Astrocyte (in vitro differentiated cells and primary cell): ENCODE data around the gene LAMA4. TPM values are rescaled to one million over a fixed set of nuclear protein-coding genes. Genes with fewer than 3 reads are reported as not detected.

ENCODE experiments used
- DNase-seq: peaks from one replicate; pipeline ENCODE4 v3.0.0-alpha.2; 2010; ENCODE audit warnings: low read depth
- FAIRE-seq: peaks from 2 replicates; lab custom pipeline; 2011; peaks lifted over from hg19 to GRCh38; lab: Jason Lieb, UNC
- H2AFZ ChIP-seq: 2 replicates; pipeline ENCODE4 v1.6.0; 2012; ENCODE audit warnings: low read depth, low read length, inconsistent platforms
- H3K27ac ChIP-seq: 2 replicates; pipeline ENCODE4 v1.5.1; 2011; ENCODE audit warnings: low read depth, low read length, inconsistent platforms
- H3K27me3 ChIP-seq: 2 replicates; pipeline ENCODE4 v1.6.0; 2011; ENCODE audit warnings: low read length, inconsistent platforms; ENCODE audit not compliant: insufficient read depth
- H3K36me3 ChIP-seq: 2 replicates; pipeline ENCODE4 v1.5.1; 2011; ENCODE audit warnings: low read length, inconsistent platforms; ENCODE audit not compliant: insufficient read depth
- H3K4me1 ChIP-seq: 2 replicates; pipeline ENCODE4 v1.5.1; 2011; ENCODE audit warnings: low read length, inconsistent platforms; ENCODE audit not compliant: insufficient read depth
- H3K4me2 ChIP-seq: 2 replicates; pipeline ENCODE4 v1.6.0; 2012; ENCODE audit warnings: low read length, inconsistent platforms
- H3K4me3 ChIP-seq: 2 replicates; pipeline ENCODE4 v1.5.1; 2011; ENCODE audit warnings: low read depth, mild to moderate bottlenecking, low read length, inconsistent platforms; ENCODE audit not compliant: insufficient read depth
- H3K79me2 ChIP-seq: 2 replicates; pipeline ENCODE4 v1.6.0; 2012; ENCODE audit warnings: mild to moderate bottlenecking, low read length, inconsistent platforms; ENCODE audit not compliant: insufficient read depth
- H3K9ac ChIP-seq: 2 replicates; pipeline ENCODE4 v1.6.0; 2012; ENCODE audit warnings: mild to moderate bottlenecking, low read length, inconsistent platforms
- H3K9me3 ChIP-seq: 2 replicates; pipeline ENCODE4 v1.5.1; 2012; ENCODE audit warnings: low read depth, mild to moderate bottlenecking, low read length, inconsistent platforms; ENCODE audit not compliant: insufficient read depth
- H4K20me1 ChIP-seq: 2 replicates; pipeline ENCODE4 v1.6.0; 2012; ENCODE audit warnings: low read length, inconsistent platforms; ENCODE audit not compliant: insufficient read depth
- H3K27ac Mint-ChIP-seq: one replicate; pipeline ENCODE4 v1.8.0; 2021; ENCODE audit warnings: mild to moderate bottlenecking, mixed read lengths; ENCODE audit not compliant: unreplicated experiment
- H3K27me3 Mint-ChIP-seq: one replicate; pipeline ENCODE4 v1.8.0; 2021; ENCODE audit warnings: low read depth, mixed read lengths; ENCODE audit not compliant: unreplicated experiment
- H3K36me3 Mint-ChIP-seq: one replicate; pipeline ENCODE4 v1.8.0; 2021; ENCODE audit warnings: low read depth, mixed read lengths; ENCODE audit not compliant: unreplicated experiment
- H3K4me1 Mint-ChIP-seq: one replicate; pipeline ENCODE4 v1.8.0; 2021; ENCODE audit warnings: low read depth, mixed read lengths; ENCODE audit not compliant: unreplicated experiment
- H3K4me3 Mint-ChIP-seq: one replicate; pipeline ENCODE4 v1.8.0; 2021; ENCODE audit warnings: mild to moderate bottlenecking, moderate library complexity, mixed read lengths; ENCODE audit not compliant: unreplicated experiment
- H3K9me3 Mint-ChIP-seq: one replicate; pipeline ENCODE4 v1.8.0; 2021; ENCODE audit warnings: mild to moderate bottlenecking, mixed read lengths; ENCODE audit not compliant: unreplicated experiment
- CTCF ChIP-seq: IDR thresholded peaks from 2 replicates; pipeline ENCODE4 v1.5.1; 2011; ENCODE audit warnings: low read depth, mild to moderate bottlenecking, inconsistent platforms, low read length, moderate library complexity; ENCODE audit not compliant: insufficient read depth
- EZH2 ChIP-seq: IDR thresholded peaks from 2 replicates; pipeline ENCODE4 v1.6.1; 2012; ENCODE audit warnings: mild to moderate bottlenecking, low read length, inconsistent platforms; ENCODE audit not compliant: insufficient read depth
- total RNA-seq: library from RNA; stranded (reverse); gene quantifications from 2 replicates; pipeline ENCODE4 v1.2.1, GENCODE V29; 2021

The LAMA4 gene
- total RNA-seq, 1 donor from 2014 or later: 2.0 TPM

- Histone ChIP-seq H4K20me1 (no peaks in the 10 kb centered on the region), H3K4me1 (peaks cover 37% of the 10 kb centered on the region), H2AFZ (no peak overlapping the region), H3K27me3 (no peaks in the 10 kb centered on the region), H3K4me3 (no peak overlapping the region), H3K4me2 (no peak overlapping the region), H3K27ac (no peak overlapping the region), H3K9me3 (no peaks in the 10 kb centered on the region), H3K36me3 (no peaks in the 10 kb centered on the region), H3K9ac (no peak overlapping the region), H3K79me2 (peaks cover 4% of the 10 kb centered on the region)
- Mint-ChIP-seq H3K9me3 (no peaks in the 10 kb centered on the region), H3K27ac (peak overlapping the region; percentile 58), H3K4me1 (peaks cover 23% of the 10 kb centered on the region), H3K27me3 (no peaks in the 10 kb centered on the region), H3K36me3 (no peaks in the 10 kb centered on the region), H3K4me3 (no peak overlapping the region)
- DNase-seq (peak; percentile 78), FAIRE-seq (peak; percentile 13)
- TF ChIP-seq CTCF (no peak), EZH2 (no peak)
These were observed 18.4 kb downstream of the LAMA4 start for GRCh38 chr6:112235956-112236355.

GRCh38 chr6:112234601-112235000 lies 19.8 kb downstream of the LAMA4 start:
- Histone ChIP-seq H3K4me2 (peak overlapping the region; percentile 75), H4K20me1 (no peaks in the 10 kb centered on the region), H3K4me3 (no peak overlapping the region), H3K9me3 (no peaks in the 10 kb centered on the region), H2AFZ (no peak overlapping the region), H3K27me3 (no peaks in the 10 kb centered on the region), H3K27ac (peak overlapping the region; percentile 79), H3K79me2 (peaks cover 3% of the 10 kb centered on the region), H3K36me3 (no peaks in the 10 kb centered on the region), H3K4me1 (peaks cover 37% of the 10 kb centered on the region), H3K9ac (no peak overlapping the region)
- Mint-ChIP-seq H3K27me3 (no peaks in the 10 kb centered on the region), H3K27ac (no peak overlapping the region), H3K4me1 (peaks cover 23% of the 10 kb centered on the region), H3K36me3 (no peaks in the 10 kb centered on the region), H3K9me3 (no peaks in the 10 kb centered on the region), H3K4me3 (no peak overlapping the region)
- TF ChIP-seq CTCF: no peak
- no peak for TF ChIP-seq EZH2
- peak; percentile 75 for DNase-seq
- FAIRE-seq: peak; percentile 45

GRCh38 chr6:112233847-112234246 lies 20.5 kb downstream of the LAMA4 start:
- H3K27me3 Mint-ChIP-seq: no peaks in the 10 kb centered on the region

More at GRCh38 chr6:112233847-112234246, 20.5 kb downstream of the LAMA4 start:
- Mint-ChIP-seq H3K27ac (no peak overlapping the region), H3K4me1 (peaks cover 23% of the 10 kb centered on the region), H3K4me3 (no peak overlapping the region), H3K9me3 (no peaks in the 10 kb centered on the region), H3K36me3 (no peaks in the 10 kb centered on the region)
- H3K4me3 ChIP-seq: no peak overlapping the region
- peak overlapping the region; percentile 79 for H3K27ac ChIP-seq
- no peaks in the 10 kb centered on the region for H3K9me3 ChIP-seq
- H4K20me1 ChIP-seq: no peaks in the 10 kb centered on the region
- no peak overlapping the region for H2AFZ ChIP-seq
- H3K79me2 ChIP-seq: peaks cover 3% of the 10 kb centered on the region
- no peaks in the 10 kb centered on the region for H3K27me3 ChIP-seq
- peak overlapping the region; percentile 75 for H3K4me2 ChIP-seq
- H3K4me1 ChIP-seq: peaks cover 37% of the 10 kb centered on the region
- DNase-seq (peak; percentile 85), FAIRE-seq (no peak)
- H3K9ac ChIP-seq: peak overlapping the region; percentile 56
- H3K36me3 ChIP-seq: no peaks in the 10 kb centered on the region
- TF ChIP-seq CTCF: no peak
- no peak for TF ChIP-seq EZH2
